Measurements from ENCODE around the gene ZBP1. TPM values are rescaled to one million over a fixed set of nuclear protein-coding genes. Genes with fewer than 3 reads are reported as not detected.

Gene ZBP1, protein sequence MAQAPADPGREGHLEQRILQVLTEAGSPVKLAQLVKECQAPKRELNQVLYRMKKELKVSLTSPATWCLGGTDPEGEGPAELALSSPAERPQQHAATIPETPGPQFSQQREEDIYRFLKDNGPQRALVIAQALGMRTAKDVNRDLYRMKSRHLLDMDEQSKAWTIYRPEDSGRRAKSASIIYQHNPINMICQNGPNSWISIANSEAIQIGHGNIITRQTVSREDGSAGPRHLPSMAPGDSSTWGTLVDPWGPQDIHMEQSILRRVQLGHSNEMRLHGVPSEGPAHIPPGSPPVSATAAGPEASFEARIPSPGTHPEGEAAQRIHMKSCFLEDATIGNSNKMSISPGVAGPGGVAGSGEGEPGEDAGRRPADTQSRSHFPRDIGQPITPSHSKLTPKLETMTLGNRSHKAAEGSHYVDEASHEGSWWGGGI
- 10 to 100 TPM in 4 of 5 donors, 1 to 10 TPM in 1; 8.6 to 41.1 (median 20.6) TPM for total RNA-seq
- 34.3 TPM for total RNA-seq (2013)
- total RNA-seq: 0 to 138 (median 20.5) reads per million in 29 experiments

- peaks cover 37 to 78% of the 10 kb centered on the region in 2 experiments for H3K4me1 ChIP-seq (ENCODE audit: control insufficient read depth in 1 of 2, extremely low read depth in 1 of 2, insufficient read depth in 2 of 2, low read length in 2 of 2)
- H3K9me3 ChIP-seq: no peaks in the 10 kb centered on the region
- Mint-ChIP-seq H3K27ac (peak within 1 kb of the TSS; percentile 95 to 97), H3K27me3 (no peaks in the 10 kb centered on the region), H3K36me3 (peaks cover 28% of the 10 kb centered on the region), H3K4me3 (peak within 1 kb of the TSS; percentile 86 to 88 (median 86)), H3K4me1 (peaks cover 64 to 79% (median 73%) of the 10 kb centered on the region in 3 donors), H3K9me3 (peaks cover 0 to 7% (median 6%) of the 10 kb centered on the region in 3 donors)
- peak; percentile 18 to 54 (median 30) for ATAC-seq (replicated peaks in 1 of 4)
- peaks cover 2 to 12% of the 10 kb centered on the region in 2 donors for H3K36me3 ChIP-seq (ENCODE audit: control insufficient read depth in 2 of 2, extremely low read depth in 1 of 2, insufficient read depth in 1 of 2, low read length in 1 of 2)
- H3K27me3 ChIP-seq (replicated peaks in 1 of 2; ENCODE audit: control insufficient read depth in 2 of 2, extremely low read depth in 1 of 2, insufficient read depth in 2 of 2, low read length in 1 of 2): no peaks in the 10 kb centered on the region
- H3K27ac ChIP-seq (ENCODE audit: low read length): peak within 1 kb of the TSS; percentile 90
- DNase-seq: peak in 32 of 35 experiments; percentile 19 to 81 (median 43)
- WGBS (ENCODE audit: insufficient coverage): 0% methylated on average over 4 of the region's 18 CpGs
- ChIA-PET POLR2A (interaction anchor here (0.6 to 1.7 kb wide), 8 partner anchors 7 to 1539 kb away, joined by 3 to 10 read pairs (median 5); partner anchors contain the start of gene PMEPA1 (in 1 of the 2)), CTCF (interaction anchor here (0.6 to 2.6 kb wide), 12 partner anchors 8 to 1040 kb away, joined by 3 to 22 read pairs (median 3); no protein-coding TSS in a partner anchor)
- peak within 1 kb of the TSS; percentile 49 to 53 for H3K4me3 ChIP-seq (ENCODE audit: control insufficient read depth in 1 of 2, extremely low read depth in 1 of 2, low read length in 1 of 2)
Observed at GRCh38 chr20:57620274-57620990, at the start of gene ZBP1. ZBP1 (minus strand) TSS chr20:57620426; CDS start chr20:57620295, 131 bp downstream.

GRCh38 chr20:57669632-57670031 is 49.4 kb upstream of the ZBP1 start:
- no CpG with 5 or more reads among the region's 8 CpGs for WGBS (ENCODE audit: insufficient coverage)
- H3K4me3 ChIP-seq (ENCODE audit: control insufficient read depth in 1 of 2, extremely low read depth in 1 of 2, low read length in 1 of 2): no peak overlapping the region
- ATAC-seq (replicated peaks in 1 of 4) (no peak), DNase-seq (no peak)
- ChIA-PET CTCF (interaction anchor here in 1 of 2 donors (0.6 kb wide), 1 partner anchor 192 kb away, joined by 4 read pairs; no protein-coding TSS in a partner anchor), POLR2A (no interaction called here)
- no peaks in the 10 kb centered on the region for H3K36me3 ChIP-seq (ENCODE audit: control insufficient read depth in 2 of 2, extremely low read depth in 1 of 2, insufficient read depth in 1 of 2, low read length in 1 of 2)
- peaks cover 6% of the 10 kb centered on the region for H3K36me3 Mint-ChIP-seq
- peaks cover 0 to 4% of the 10 kb centered on the region in 2 experiments for H3K4me1 ChIP-seq (ENCODE audit: control insufficient read depth in 1 of 2, extremely low read depth in 1 of 2, insufficient read depth in 2 of 2, low read length in 2 of 2)
- peaks cover 0 to 10% of the 10 kb centered on the region in 2 experiments for H3K27me3 ChIP-seq (replicated peaks in 1 of 2; ENCODE audit: control insufficient read depth in 2 of 2, extremely low read depth in 1 of 2, insufficient read depth in 2 of 2, low read length in 1 of 2)
- no peak overlapping the region for H3K27ac Mint-ChIP-seq
- peaks cover 0 to 2% of the 10 kb centered on the region in 2 donors for H3K27me3 Mint-ChIP-seq
- no peaks in the 10 kb centered on the region for H3K9me3 Mint-ChIP-seq
- H3K4me1 Mint-ChIP-seq: peaks cover 0 to 6% (median 3%) of the 10 kb centered on the region in 3 donors
- no peak overlapping the region for H3K27ac ChIP-seq (ENCODE audit: low read length)
- no peak overlapping the region for H3K4me3 Mint-ChIP-seq
- H3K9me3 ChIP-seq: no peaks in the 10 kb centered on the region

GRCh38 chr20:57667924-57668782 is 47.9 kb upstream of the ZBP1 start:
- Mint-ChIP-seq H3K36me3 (no peaks in the 10 kb centered on the region), H3K9me3 (no peaks in the 10 kb centered on the region), H3K4me1 (peaks cover 0 to 3% (median 3%) of the 10 kb centered on the region in 3 donors), H3K27ac (peak overlapping the region in 1 of 2 donors; percentile 61), H3K4me3 (no peak overlapping the region), H3K27me3 (peaks cover 0 to 2% of the 10 kb centered on the region in 2 donors)
- no peaks in the 10 kb centered on the region for H3K9me3 ChIP-seq
- ATAC-seq (replicated peaks in 1 of 4) (no peak), DNase-seq (no peak)
- H3K27ac ChIP-seq (ENCODE audit: low read length): no peak overlapping the region
- H3K4me1 ChIP-seq (ENCODE audit: control insufficient read depth in 1 of 2, extremely low read depth in 1 of 2, insufficient read depth in 2 of 2, low read length in 2 of 2): peaks cover 0 to 4% of the 10 kb centered on the region in 2 experiments
- ChIA-PET CTCF (interaction anchor here (1.0 to 1.4 kb wide), 2 partner anchors 45 to 46 kb away, joined by 3 read pairs; no protein-coding TSS in a partner anchor), POLR2A (no interaction called here)
- H3K4me3 ChIP-seq (ENCODE audit: control insufficient read depth in 1 of 2, extremely low read depth in 1 of 2, low read length in 1 of 2): no peak overlapping the region
- H3K36me3 ChIP-seq (ENCODE audit: control insufficient read depth in 2 of 2, extremely low read depth in 1 of 2, insufficient read depth in 1 of 2, low read length in 1 of 2): no peaks in the 10 kb centered on the region
- 75% methylated on average over 16 of the region's 18 CpGs for WGBS (ENCODE audit: insufficient coverage)
- H3K27me3 ChIP-seq (replicated peaks in 1 of 2; ENCODE audit: control insufficient read depth in 2 of 2, extremely low read depth in 1 of 2, insufficient read depth in 2 of 2, low read length in 1 of 2): peaks cover 0 to 10% of the 10 kb centered on the region in 2 experiments

GRCh38 chr20:57667388-57667787 is 47.2 kb upstream of the ZBP1 start:
- ChIA-PET POLR2A (no interaction called here), CTCF (no interaction called here)
- ATAC-seq (replicated peaks in 1 of 4) (no peak), DNase-seq (no peak)
- peaks cover 0 to 8% of the 10 kb centered on the region in 2 experiments for H3K27me3 ChIP-seq (replicated peaks in 1 of 2; ENCODE audit: control insufficient read depth in 2 of 2, extremely low read depth in 1 of 2, insufficient read depth in 2 of 2, low read length in 1 of 2)
- no peaks in the 10 kb centered on the region for H3K36me3 ChIP-seq (ENCODE audit: control insufficient read depth in 2 of 2, extremely low read depth in 1 of 2, insufficient read depth in 1 of 2, low read length in 1 of 2)
- no peaks in the 10 kb centered on the region for H3K36me3 Mint-ChIP-seq
- no peak overlapping the region for H3K4me3 ChIP-seq (ENCODE audit: control insufficient read depth in 1 of 2, extremely low read depth in 1 of 2, low read length in 1 of 2)
- H3K4me3 Mint-ChIP-seq: no peak overlapping the region
- peaks cover 0 to 2% of the 10 kb centered on the region in 2 donors for H3K27me3 Mint-ChIP-seq
- no peaks in the 10 kb centered on the region for H3K9me3 ChIP-seq
- no peak overlapping the region for H3K27ac Mint-ChIP-seq
- no peaks in the 10 kb centered on the region for H3K9me3 Mint-ChIP-seq
- 89% methylated on average over 16 of the region's 16 CpGs for WGBS (ENCODE audit: insufficient coverage)
- H3K27ac ChIP-seq (ENCODE audit: low read length): no peak overlapping the region
- H3K4me1 Mint-ChIP-seq: peaks cover 0 to 3% (median 2%) of the 10 kb centered on the region in 3 donors
- H3K4me1 ChIP-seq (ENCODE audit: control insufficient read depth in 1 of 2, extremely low read depth in 1 of 2, insufficient read depth in 2 of 2, low read length in 2 of 2): peaks cover 0 to 3% of the 10 kb centered on the region in 2 experiments

DNA sequence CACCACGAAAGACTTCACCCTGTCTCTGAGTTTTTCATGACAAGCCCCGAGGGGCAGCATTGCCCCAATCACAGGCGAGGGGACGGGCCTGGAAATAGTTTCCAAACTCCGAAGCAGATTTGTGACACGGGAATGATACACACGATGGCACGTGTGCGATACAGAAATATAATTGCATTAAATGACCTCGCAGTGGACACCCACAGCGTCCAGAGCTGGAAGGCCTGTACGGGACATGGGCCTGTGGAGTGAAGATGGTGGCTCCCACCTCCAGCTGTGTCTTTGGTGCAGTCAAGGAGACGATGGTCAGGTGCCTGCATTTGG is 46.6 kb upstream of the ZBP1 start:
- no peak for ATAC-seq (replicated peaks in 1 of 4)
- CTCF ChIA-PET: no interaction called here
- Histone ChIP-seq H3K36me3 (ENCODE audit: control insufficient read depth in 2 of 2, extremely low read depth in 1 of 2, insufficient read depth in 1 of 2, low read length in 1 of 2) (no peaks in the 10 kb centered on the region), H3K4me1 (ENCODE audit: control insufficient read depth in 1 of 2, extremely low read depth in 1 of 2, insufficient read depth in 2 of 2, low read length in 2 of 2) (no peaks in the 10 kb centered on the region), H3K27ac (ENCODE audit: low read length) (no peak overlapping the region), H3K9me3 (no peaks in the 10 kb centered on the region), H3K4me3 (ENCODE audit: control insufficient read depth in 1 of 2, extremely low read depth in 1 of 2, low read length in 1 of 2) (no peak overlapping the region), H3K27me3 (replicated peaks in 1 of 2; ENCODE audit: control insufficient read depth in 2 of 2, extremely low read depth in 1 of 2, insufficient read depth in 2 of 2, low read length in 1 of 2) (peaks cover 0 to 4% of the 10 kb centered on the region in 2 experiments)
- H3K36me3 Mint-ChIP-seq: no peaks in the 10 kb centered on the region
- H3K27ac Mint-ChIP-seq: no peak overlapping the region
- H3K27me3 Mint-ChIP-seq: peaks cover 0 to 2% of the 10 kb centered on the region in 2 donors
- no peak overlapping the region for H3K4me3 Mint-ChIP-seq
- DNase-seq: no peak
- POLR2A ChIA-PET: no interaction called here
- 90% methylated on average over 12 of the region's 13 CpGs for WGBS (ENCODE audit: insufficient coverage)
- H3K4me1 Mint-ChIP-seq: no peaks in the 10 kb centered on the region
- no peaks in the 10 kb centered on the region for H3K9me3 Mint-ChIP-seq

All from T-cell (primary cell).